T-cell (primary cell): ENCODE data around the gene MLEC. TPM values are rescaled to one million over a fixed set of nuclear protein-coding genes. Genes with fewer than 3 reads are reported as not detected.

ENCODE experiments used
- ATAC-seq, 4 experiments: fragments of 200-7000 bp in 3 of 4; fragments of 150-1000 bp in 1 of 4; cut with Tn5 transposase; replicated peaks in 1 of 4; 1 replicate in 3 of 4; 2 replicates in 1 of 4; pipeline ENCODE4 v1.10.0; 2021; ENCODE audit warnings: moderate library complexity in 3 of 4, mild to moderate bottlenecking in 2 of 4, moderate number of reproducible peaks in 1 of 4
- CTCF ChIA-PET, 2 donors: fragments of 300-600 bp; sonication (Branson Sonifier 250); formaldehyde crosslinking; loops; one replicate each; lab custom pipeline; 2022; ENCODE audit warnings: antibody characterized with exemption in 2 of 2; lab: Charles Lee
- POLR2A ChIA-PET, 2 donors: fragments of 300-600 bp; sonication (Branson Sonifier 250); formaldehyde crosslinking; loops; one replicate each; lab custom pipeline; 2022; ENCODE audit warnings: antibody characterized with exemption in 2 of 2; lab: Charles Lee
- DNase-seq, 35 experiments: peaks; one replicate each; pipeline versions ENCODE4 v3.0.0 to v3.0.0-alpha.2; 2013 to 2023
- H3K27ac ChIP-seq: one replicate; pipeline ENCODE4 v1.5.1; 2013; ENCODE audit warnings: low read length
- H3K27me3 ChIP-seq, 2 experiments: replicated peaks in 1 of 2; 1 replicate in 1 of 2; 2 replicates in 1 of 2; pipeline versions ENCODE4 v1.6.1 to v1.7.0; 2013; ENCODE audit warnings: low read length in 1 of 2, mixed read lengths in 1 of 2; ENCODE audit not compliant: control insufficient read depth in 2 of 2, insufficient read depth in 2 of 2; ENCODE audit errors: extremely low read depth in 1 of 2
- H3K36me3 ChIP-seq, 2 donors: 1 replicate in 1 of 2; 2 replicates in 1 of 2; pipeline versions ENCODE4 v1.6.1 to v1.7.0; 2013; ENCODE audit warnings: low read length in 1 of 2; ENCODE audit not compliant: control insufficient read depth in 2 of 2, insufficient read depth in 1 of 2; ENCODE audit errors: extremely low read depth in 1 of 2
- H3K4me1 ChIP-seq, 2 experiments: 1 replicate in 1 of 2; 2 replicates in 1 of 2; pipeline versions ENCODE4 v1.6.1 to v1.7.0; 2013; ENCODE audit warnings: low read length in 2 of 2, mixed read lengths in 1 of 2; ENCODE audit not compliant: insufficient read depth in 2 of 2, control insufficient read depth in 1 of 2; ENCODE audit errors: extremely low read depth in 1 of 2
- H3K4me3 ChIP-seq, 2 donors: 1 replicate in 1 of 2; 2 replicates in 1 of 2; pipeline versions ENCODE4 v1.5.1 to v1.7.0; 2013; ENCODE audit warnings: mild to moderate bottlenecking in 2 of 2, low read length in 1 of 2, moderate library complexity in 1 of 2; ENCODE audit not compliant: control insufficient read depth in 1 of 2; ENCODE audit errors: extremely low read depth in 1 of 2
- H3K9me3 ChIP-seq: 2 replicates; pipeline ENCODE4 v1.7.0; 2013
- H3K27ac Mint-ChIP-seq, 2 donors: one replicate each; pipeline ENCODE4 v1.8.0; 2020 to 2021; ENCODE audit warnings: mild to moderate bottlenecking in 2 of 2, mixed read lengths in 2 of 2
- H3K27me3 Mint-ChIP-seq, 2 donors: one replicate each; pipeline ENCODE4 v1.8.0; 2021 to 2022; ENCODE audit warnings: mixed read lengths in 2 of 2
- H3K36me3 Mint-ChIP-seq: one replicate; pipeline ENCODE4 v1.8.0; 2021; ENCODE audit warnings: mixed read lengths
- H3K4me1 Mint-ChIP-seq, 3 donors: one replicate each; pipeline ENCODE4 v1.8.0; 2020 to 2022; ENCODE audit warnings: mixed read lengths in 3 of 3, mild to moderate bottlenecking in 1 of 3
- H3K4me3 Mint-ChIP-seq, 3 donors: one replicate each; pipeline ENCODE4 v1.8.0; 2020 to 2022; ENCODE audit warnings: mild to moderate bottlenecking in 3 of 3, mixed read lengths in 3 of 3, moderate library complexity in 3 of 3
- H3K9me3 Mint-ChIP-seq, 3 donors: one replicate each; pipeline ENCODE4 v1.8.0; 2020 to 2022; ENCODE audit warnings: mixed read lengths in 3 of 3
- WGBS: methylation state at CpG from one replicate; pipeline ENCODE4 v1.1.5; 2013; ENCODE audit warnings: missing lambda C conversion rate; ENCODE audit not compliant: insufficient coverage; 5-methylcytosine and 5-hydroxymethylcytosine counted together
- total RNA-seq, 35 experiments: library from RNA in 6 of 35; stranded (reverse) in 6 of 35; fragments of 120-200 nt in 1 of 35; gene quantifications; one replicate each; pipeline versions ENCODE4 v1.2.1 to v1.2.4 and lab custom pipeline; 2013 to 2026

MLEC gene
- total RNA-seq, 5 donors from 2014 or later (not counting 1 experiment from before 2014, with no cell fraction given) = 26.3 to 61.3 (median 55.3) TPM

GRCh38 chr12:120749256-120749655 lies 62.3 kb downstream of the MLEC start:
- WGBS = 91% methylated on average over 3 of the region's 5 CpGs
- H3K27ac Mint-ChIP-seq = no peak overlapping the region
- no peaks in the 10 kb centered on the region for H3K4me1 Mint-ChIP-seq
- DNase-seq (no peak), ATAC-seq (no peak)
- H3K27me3 Mint-ChIP-seq = peaks cover 0 to 4% of the 10 kb centered on the region in 2 donors
- ChIA-PET CTCF (interaction anchor here in 1 of 2 donors (0.6 kb wide), 1 partner anchor 311 kb away, joined by 7 read pairs; no protein-coding TSS in a partner anchor), POLR2A (interaction anchor here (0.6 to 0.7 kb wide), 2 partner anchors 170 to 1615 kb away, joined by 3 to 8 read pairs; no protein-coding TSS in a partner anchor)
- H3K36me3 Mint-ChIP-seq = peaks cover 3% of the 10 kb centered on the region
- H3K36me3 ChIP-seq = no peaks in the 10 kb centered on the region
- H3K27ac ChIP-seq = no peak overlapping the region
- H3K4me3 Mint-ChIP-seq = no peak overlapping the region
- peaks cover 0 to 4% (median 0%) of the 10 kb centered on the region in 3 donors for H3K9me3 Mint-ChIP-seq
- no peak overlapping the region for H3K4me3 ChIP-seq
- no peaks in the 10 kb centered on the region for H3K4me1 ChIP-seq
- H3K9me3 ChIP-seq = no peaks in the 10 kb centered on the region
- no peaks in the 10 kb centered on the region for H3K27me3 ChIP-seq

- no peaks in the 10 kb centered on the region for H3K27me3 ChIP-seq
- Mint-ChIP-seq H3K4me1 (no peaks in the 10 kb centered on the region), H3K4me3 (no peak overlapping the region), H3K27me3 (peaks cover 3 to 10% of the 10 kb centered on the region in 2 donors), H3K36me3 (peaks cover 8% of the 10 kb centered on the region), H3K27ac (no peak overlapping the region), H3K9me3 (peaks cover 8 to 14% (median 10%) of the 10 kb centered on the region in 3 donors)
- no peak for DNase-seq
- H3K4me1 ChIP-seq = no peaks in the 10 kb centered on the region
- no peaks in the 10 kb centered on the region for H3K36me3 ChIP-seq
- no peak overlapping the region for H3K4me3 ChIP-seq
- H3K27ac ChIP-seq = no peak overlapping the region
- ATAC-seq = no peak
- CTCF ChIA-PET = interaction anchor here (0.6 to 0.8 kb wide), 2 partner anchors 118 to 818 kb away, joined by 3 to 4 read pairs; no protein-coding TSS in a partner anchor
- WGBS = no CpG with 5 or more reads among the region's 5 CpGs
- peaks cover 3% of the 10 kb centered on the region for H3K9me3 ChIP-seq
- POLR2A ChIA-PET = no interaction called here
Measured at GRCh38 chr12:120750806-120751205, 63.9 kb downstream of the MLEC start.

GRCh38 chr12:120751389-120751788 lies 64.4 kb downstream of the MLEC start:
- Histone ChIP-seq H3K9me3 (peaks cover 3% of the 10 kb centered on the region), H3K27ac (no peak overlapping the region), H3K4me1 (no peaks in the 10 kb centered on the region), H3K36me3 (no peaks in the 10 kb centered on the region), H3K27me3 (no peaks in the 10 kb centered on the region), H3K4me3 (no peak overlapping the region)
- Mint-ChIP-seq H3K9me3 (peaks cover 8 to 14% (median 10%) of the 10 kb centered on the region in 3 donors), H3K4me1 (no peaks in the 10 kb centered on the region), H3K27ac (no peak overlapping the region), H3K36me3 (peaks cover 8% of the 10 kb centered on the region), H3K4me3 (no peak overlapping the region), H3K27me3 (peaks cover 3 to 10% of the 10 kb centered on the region in 2 donors)
- DNase-seq (no peak), ATAC-seq (no peak)
- CTCF ChIA-PET = interaction anchor here in 1 of 2 donors (0.7 kb wide), 1 partner anchor 1119 kb away, joined by 3 read pairs; no protein-coding TSS in a partner anchor
- 92% methylated on average over 9 of the region's 9 CpGs for WGBS
- POLR2A ChIA-PET = no interaction called here

Other genes with a start within 250 kb of the MLEC start
- gene COX6A1, start 249.0 kb upstream of the MLEC start, total RNA-seq = 100 to 1,000 TPM; 128 to 171 (median 163) TPM
- 10 to 100 TPM; 15.9 to 24.0 (median 21.5) TPM for gene TRIAP1, start 240.8 kb upstream of the MLEC start, total RNA-seq
- gene GATC, start 240.7 kb upstream of the MLEC start, total RNA-seq = 10 to 100 TPM; 15.9 to 47.2 (median 30.3) TPM
- 100 to 1,000 TPM; 134 to 149 (median 135) TPM for gene SRSF9, start 217.4 kb upstream of the MLEC start, total RNA-seq
- 10 to 100 TPM; 47.2 to 90.1 (median 75.5) TPM for gene DYNLL1, start 191.0 kb upstream of the MLEC start, total RNA-seq
- 10 to 100 TPM; 11.3 to 23.4 (median 21.5) TPM for gene COQ5, start 158.0 kb upstream of the MLEC start, total RNA-seq
- gene RNF10, start 152.8 kb upstream of the MLEC start, total RNA-seq = 100 to 1,000 TPM; 204 to 348 (median 222) TPM
- gene POP5, start 105.7 kb upstream of the MLEC start, total RNA-seq = 10 to 100 TPM; 40.6 to 69.0 (median 63.1) TPM
- not detected for gene CABP1, start 46.5 kb upstream of the MLEC start, total RNA-seq
- 10 to 100 TPM; 14.3 to 26.1 (median 22.6) TPM for gene UNC119B, start 23.3 kb downstream of the MLEC start, total RNA-seq
- gene ACADS, start 38.7 kb downstream of the MLEC start, total RNA-seq = 10 to 100 TPM in 4 of 5 donors, 1 to 10 TPM in 1; 7.5 to 22.5 (median 20.4) TPM
- gene SPPL3, start 217.2 kb downstream of the MLEC start, total RNA-seq = 10 to 100 TPM; 36.5 to 46.6 (median 41.8) TPM